ENCODE results near the gene PPP6R2.
A peak's percentile ranks its signal among the peaks of the same experiment; 100 is the strongest.

The PPP6R2 gene

DNA sequence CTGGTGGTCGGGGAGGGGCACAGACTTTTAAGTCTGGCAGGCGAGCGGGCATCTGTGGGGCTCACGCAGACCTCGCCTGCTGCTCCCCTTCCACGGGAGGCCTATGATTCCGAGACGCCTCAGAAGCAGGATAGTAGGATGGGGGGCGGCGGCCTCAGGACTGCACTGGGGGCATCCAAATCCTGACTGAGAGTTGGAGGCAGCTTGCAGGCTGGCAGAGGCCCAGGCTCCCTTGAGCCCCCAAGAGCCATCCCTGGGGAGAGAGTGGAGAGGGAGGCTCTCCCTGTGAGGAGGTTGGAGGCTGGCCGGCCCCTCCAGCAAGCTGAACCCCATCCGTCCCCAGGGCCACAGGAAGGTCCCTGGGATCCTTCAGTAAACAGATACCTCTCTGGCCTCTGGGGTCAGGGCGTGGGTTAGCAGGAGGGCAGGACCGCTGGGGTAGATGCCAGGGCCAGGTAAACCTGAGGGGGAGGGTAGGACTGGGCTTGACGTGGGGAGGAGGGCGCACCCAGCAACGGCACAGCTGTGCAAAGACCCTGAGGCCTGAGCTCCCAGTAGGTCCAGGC, 98.4 kb downstream of the PPP6R2 start:
- FAIRE-seq = no peak
- no peak for DNase-seq (ENCODE audit: insufficient read length, low spot score)
- TF ChIP-seq POLR2A (IDR thresholded peaks at IDR 0.05; ENCODE audit: low read depth, low read length) (no peak), PAX5 (IDR thresholded peaks at IDR 0.05; ENCODE audit: insufficient read depth, low read length, severe bottlenecking) (no peak), SPI1 (IDR thresholded peaks at IDR 0.05; ENCODE audit: low read depth, low read length) (no peak), POU2F2 (IDR thresholded peaks at IDR 0.05; ENCODE audit: low read depth, low read length) (no peak), TAF1 (IDR thresholded peaks at IDR 0.05; ENCODE audit: low read depth, low read length) (no peak), POLR2AphosphoS5 (IDR thresholded peaks at IDR 0.05; ENCODE audit: low read depth, low read length) (no peak)

- FAIRE-seq = no peak
- no peak for TF ChIP-seq SPI1 (IDR thresholded peaks at IDR 0.05; ENCODE audit: low read depth, low read length)
- no peak for TF ChIP-seq POLR2AphosphoS5 (IDR thresholded peaks at IDR 0.05; ENCODE audit: low read depth, low read length)
- TF ChIP-seq POLR2A (IDR thresholded peaks at IDR 0.05; ENCODE audit: low read depth, low read length) = no peak
- TF ChIP-seq TAF1 (IDR thresholded peaks at IDR 0.05; ENCODE audit: low read depth, low read length) = no peak
- TF ChIP-seq POU2F2 (IDR thresholded peaks at IDR 0.05; ENCODE audit: low read depth, low read length) = no peak
These were observed 100.1 kb downstream of the PPP6R2 start for GRCh38 chr22:50443197-50443596.

GRCh38 chr22:50443801-50444625, 100.9 kb downstream of the PPP6R2 start:
- DNase-seq (ENCODE audit: insufficient read length, low spot score) (no peak), FAIRE-seq (no peak)
- TF ChIP-seq PAX5 (IDR thresholded peaks at IDR 0.05; ENCODE audit: insufficient read depth, low read length, severe bottlenecking) = no peak
- no peak for TF ChIP-seq POU2F2 (IDR thresholded peaks at IDR 0.05; ENCODE audit: low read depth, low read length)

More at GRCh38 chr22:50443197-50443596, 100.1 kb downstream of the PPP6R2 start:
- DNase-seq (ENCODE audit: insufficient read length, low spot score) = no peak

- FAIRE-seq (no peak), DNase-seq (ENCODE audit: insufficient read length, low spot score) (no peak)
- TF ChIP-seq PAX5 (IDR thresholded peaks at IDR 0.05; ENCODE audit: insufficient read depth, low read length, severe bottlenecking) (no peak), SPI1 (IDR thresholded peaks at IDR 0.05; ENCODE audit: low read depth, low read length) (no peak), POLR2A (IDR thresholded peaks at IDR 0.05; ENCODE audit: low read depth, low read length) (no peak), POLR2AphosphoS5 (IDR thresholded peaks at IDR 0.05; ENCODE audit: low read depth, low read length) (no peak), POU2F2 (IDR thresholded peaks at IDR 0.05; ENCODE audit: low read depth, low read length) (no peak), TAF1 (IDR thresholded peaks at IDR 0.05; ENCODE audit: low read depth, low read length) (no peak)
These were observed 101.5 kb downstream of the PPP6R2 start for GRCh38 chr22:50444663-50445062.

GRCh38 chr22:50445071-50445879, 102.1 kb downstream of the PPP6R2 start:
- DNase-seq (ENCODE audit: insufficient read length, low spot score) (no peak), FAIRE-seq (no peak)
- no peak for TF ChIP-seq POLR2AphosphoS5 (IDR thresholded peaks at IDR 0.05; ENCODE audit: low read depth, low read length)
- 0 out of 2 replicates have a peak, but pooled peaks have one; percentile 13 for TF ChIP-seq POU2F2 (IDR thresholded peaks at IDR 0.05; ENCODE audit: low read depth, low read length)
- no peak for TF ChIP-seq TAF1 (IDR thresholded peaks at IDR 0.05; ENCODE audit: low read depth, low read length)

- FAIRE-seq = no peak
- no peak for DNase-seq (ENCODE audit: insufficient read length, low spot score)
- TF ChIP-seq POLR2A (IDR thresholded peaks at IDR 0.05; ENCODE audit: low read depth, low read length) (no peak), TAF1 (IDR thresholded peaks at IDR 0.05; ENCODE audit: low read depth, low read length) (no peak), PAX5 (IDR thresholded peaks at IDR 0.05; ENCODE audit: insufficient read depth, low read length, severe bottlenecking) (no peak), POLR2AphosphoS5 (IDR thresholded peaks at IDR 0.05; ENCODE audit: low read depth, low read length) (no peak; the same call in 1 of the 2 replicates), POU2F2 (IDR thresholded peaks at IDR 0.05; ENCODE audit: low read depth, low read length) (no peak), SPI1 (IDR thresholded peaks at IDR 0.05; ENCODE audit: low read depth, low read length) (no peak)
These were observed 103.0 kb downstream of the PPP6R2 start for GRCh38 chr22:50445880-50446707.

GRCh38 chr22:50446708-50447575, 103.8 kb downstream of the PPP6R2 start:
- TF ChIP-seq TAF1 (IDR thresholded peaks at IDR 0.05; ENCODE audit: low read depth, low read length) = no peak
- no peak for TF ChIP-seq POLR2AphosphoS5 (IDR thresholded peaks at IDR 0.05; ENCODE audit: low read depth, low read length)
- TF ChIP-seq SPI1 (IDR thresholded peaks at IDR 0.05; ENCODE audit: low read depth, low read length) = no peak
- no peak for TF ChIP-seq POLR2A (IDR thresholded peaks at IDR 0.05; ENCODE audit: low read depth, low read length)
- TF ChIP-seq POU2F2 (IDR thresholded peaks at IDR 0.05; ENCODE audit: low read depth, low read length) = no peak
- no peak for TF ChIP-seq PAX5 (IDR thresholded peaks at IDR 0.05; ENCODE audit: insufficient read depth, low read length, severe bottlenecking)
- no peak for DNase-seq (ENCODE audit: insufficient read length, low spot score)
- FAIRE-seq = no peak

Measured in GM12891 (cell line).